ENCODE results near the gene SETDB1. TPM values are rescaled to one million over a fixed set of nuclear protein-coding genes. Genes with fewer than 3 reads are reported as not detected.

The SETDB1 gene
- total RNA-seq, 2 experiments from 2014 or later: 58.5 to 59.3 TPM

DNA sequence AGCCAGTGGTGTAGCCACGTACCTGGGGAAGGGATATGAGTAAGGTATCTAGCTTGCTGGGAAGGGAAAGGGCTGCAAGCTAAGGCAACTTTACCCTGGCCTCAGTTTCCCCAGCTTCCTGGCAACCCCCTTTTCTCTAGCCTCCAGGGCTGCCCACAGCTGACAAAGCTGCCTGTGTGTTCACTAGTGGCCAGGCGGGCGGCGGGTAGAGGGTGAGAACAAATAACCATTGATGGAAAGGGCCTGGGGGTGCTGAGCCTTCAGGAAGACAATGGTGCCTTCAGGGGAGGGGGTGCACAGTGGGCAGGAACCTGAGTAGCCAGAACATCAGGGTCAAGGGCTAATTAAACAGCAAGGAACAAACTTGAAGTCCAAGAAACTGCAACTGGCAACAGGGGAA lies 42.3 kb downstream of the SETDB1 start:
- no peak for ATAC-seq
- H3K36me3 Mint-ChIP-seq (ENCODE audit: low read depth): peaks cover 69% of the 10 kb centered on the region
- POLR2A ChIA-PET: no interaction called here
- H3K4me3 Mint-ChIP-seq: no peak overlapping the region
- DNase-seq: no peak
- H3K4me1 Mint-ChIP-seq (ENCODE audit: low read depth): peaks cover 36% of the 10 kb centered on the region
- CTCF ChIA-PET: no interaction called here
- H3K27ac Mint-ChIP-seq: peak overlapping the region; percentile 43
- H3K27me3 Mint-ChIP-seq (ENCODE audit: low read depth): no peaks in the 10 kb centered on the region
- no peaks in the 10 kb centered on the region for H3K9me3 Mint-ChIP-seq (ENCODE audit: insufficient read depth)

DNA sequence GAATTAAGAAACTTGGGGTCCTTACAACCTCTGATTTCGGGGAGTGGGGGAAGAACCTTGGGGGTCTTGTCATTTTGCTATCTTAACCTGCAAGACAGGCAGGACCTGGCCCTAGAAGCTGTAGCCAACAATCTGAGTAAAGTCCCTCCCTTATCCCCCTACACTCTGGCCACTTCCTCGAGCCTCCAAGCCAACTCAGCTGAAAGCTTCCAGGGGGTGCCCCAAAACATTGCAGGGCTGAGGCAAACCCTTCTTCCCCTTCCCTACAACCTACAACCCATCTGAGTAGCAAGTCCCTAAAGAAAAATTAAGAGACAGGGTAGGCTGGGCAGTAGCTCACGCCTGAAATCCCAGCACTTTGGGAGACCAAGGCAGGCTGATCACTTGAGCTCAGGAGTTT lies 43.5 kb downstream of the SETDB1 start:
- Mint-ChIP-seq H3K27ac (no peak overlapping the region), H3K9me3 (ENCODE audit: insufficient read depth) (no peaks in the 10 kb centered on the region), H3K27me3 (ENCODE audit: low read depth) (no peaks in the 10 kb centered on the region), H3K4me1 (ENCODE audit: low read depth) (peaks cover 38% of the 10 kb centered on the region), H3K36me3 (ENCODE audit: low read depth) (peaks cover 59% of the 10 kb centered on the region), H3K4me3 (no peak overlapping the region)
- DNase-seq (no peak), ATAC-seq (no peak)
- ChIA-PET POLR2A (interaction anchor here (0.7 to 1.1 kb wide), 3 partner anchors 9 to 131 kb away, joined by 3 to 4 read pairs (median 3); no protein-coding TSS in a partner anchor), CTCF (interaction anchor here (1.0 to 1.9 kb wide), 3 partner anchors 26 to 36 kb away, joined by 3 to 7 read pairs (median 4); no protein-coding TSS in a partner anchor)

DNA sequence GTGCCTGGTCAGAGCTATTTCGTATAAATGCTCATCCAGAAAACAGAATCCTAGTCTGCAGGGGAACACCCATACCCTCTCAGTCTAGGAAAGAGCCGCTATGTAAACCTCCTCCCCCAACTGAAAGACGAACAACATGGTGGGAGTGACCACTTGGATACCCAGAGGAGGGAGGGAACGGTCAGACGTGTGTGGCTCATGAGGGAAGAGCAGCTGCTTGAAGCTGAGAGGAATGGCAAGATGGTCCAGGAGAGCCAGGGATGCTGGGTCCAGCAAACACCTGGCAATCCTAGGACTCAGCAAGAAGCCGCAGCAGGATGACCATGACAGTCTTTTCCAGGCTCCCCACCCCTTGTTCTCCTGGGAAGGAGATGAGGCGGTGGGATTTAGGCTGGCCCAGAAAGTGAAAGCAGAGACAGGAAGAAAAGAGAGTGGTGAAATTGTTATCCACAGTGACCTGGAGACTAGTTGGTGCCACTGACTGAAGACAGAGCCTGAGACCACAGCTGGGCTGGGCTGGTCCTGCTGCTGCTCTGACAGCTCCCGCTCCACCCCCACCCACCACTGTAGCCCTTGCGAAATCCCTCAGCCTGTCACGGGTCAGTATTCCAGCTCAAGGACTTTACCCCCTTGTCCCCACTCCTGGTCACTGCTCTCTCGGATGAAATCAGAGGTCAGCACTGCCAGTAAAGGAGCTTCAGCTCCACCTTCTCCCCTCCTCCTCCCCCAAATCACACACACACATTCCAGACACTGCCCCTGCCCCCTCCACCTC lies 44.8 kb downstream of the SETDB1 start:
- H3K36me3 Mint-ChIP-seq (ENCODE audit: low read depth): peaks cover 48% of the 10 kb centered on the region
- H3K4me1 Mint-ChIP-seq (ENCODE audit: low read depth): peaks cover 45% of the 10 kb centered on the region
- peak overlapping the region; percentile 43 for H3K27ac Mint-ChIP-seq
- ATAC-seq (no peak), DNase-seq (no peak)
- no peaks in the 10 kb centered on the region for H3K27me3 Mint-ChIP-seq (ENCODE audit: low read depth)
- H3K9me3 Mint-ChIP-seq (ENCODE audit: insufficient read depth): no peaks in the 10 kb centered on the region
- POLR2A ChIA-PET: interaction anchor here (1.1 to 1.5 kb wide), 2 partner anchors 34 to 80 kb away, joined by 3 read pairs; no protein-coding TSS in a partner anchor
- CTCF ChIA-PET: interaction anchor here (1.3 to 1.9 kb wide), 3 partner anchors 9 to 37 kb away, joined by 4 to 7 read pairs (median 7); no protein-coding TSS in a partner anchor
- H3K4me3 Mint-ChIP-seq: peak overlapping the region; percentile 87

DNA sequence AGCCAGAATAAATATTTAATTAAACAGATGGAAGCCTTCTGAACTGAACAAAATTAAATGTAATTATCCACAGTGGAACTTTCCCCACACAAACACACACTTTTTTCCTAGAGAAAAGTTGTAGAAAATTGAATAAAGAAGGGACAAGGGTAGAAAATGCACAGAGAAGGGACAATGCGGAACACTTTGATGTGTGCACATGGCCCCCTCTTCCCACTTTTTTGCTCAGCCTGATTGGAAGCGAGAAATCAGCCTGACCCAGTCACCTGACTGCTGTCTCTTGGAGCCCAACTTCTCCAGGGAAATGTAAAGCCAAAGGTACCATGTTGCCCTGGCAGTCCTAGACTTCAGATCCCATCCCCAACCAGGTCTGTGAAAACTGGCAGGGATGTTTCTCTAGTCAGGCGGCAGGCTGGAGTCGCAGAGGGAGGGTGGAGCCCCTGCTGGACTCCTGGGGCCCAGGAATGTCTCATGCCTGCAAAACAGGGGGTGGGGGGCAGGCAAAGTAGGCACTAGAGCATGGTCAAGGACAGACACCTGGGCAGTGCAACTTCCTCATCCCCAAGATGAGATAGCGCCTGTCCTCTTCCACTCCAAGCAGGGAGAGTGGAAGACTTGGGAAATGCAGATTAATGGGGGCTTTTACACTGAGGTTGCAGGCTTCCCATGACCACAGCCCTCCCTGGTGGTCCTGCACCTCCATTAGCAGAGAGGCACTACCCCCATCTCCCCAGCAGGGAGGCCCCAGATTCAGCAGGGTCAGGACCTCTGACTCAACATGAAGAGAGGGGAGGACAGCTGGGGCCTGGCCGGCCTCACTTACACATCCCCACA lies 45.6 kb downstream of the SETDB1 start:
- Mint-ChIP-seq H3K36me3 (ENCODE audit: low read depth) (peaks cover 40% of the 10 kb centered on the region), H3K4me3 (peak overlapping the region; percentile 87), H3K27ac (peak overlapping the region; percentile 58), H3K9me3 (ENCODE audit: insufficient read depth) (no peaks in the 10 kb centered on the region), H3K4me1 (ENCODE audit: low read depth) (peaks cover 52% of the 10 kb centered on the region), H3K27me3 (ENCODE audit: low read depth) (no peaks in the 10 kb centered on the region)
- CTCF ChIA-PET: interaction anchor here (1.6 kb wide), 1 partner anchor 8 kb away, joined by 7 read pairs; no protein-coding TSS in a partner anchor
- ATAC-seq: no peak
- POLR2A ChIA-PET: interaction anchor here (1.5 kb wide), 1 partner anchor 34 kb away, joined by 3 read pairs; no protein-coding TSS in a partner anchor
- no peak for DNase-seq

DNA sequence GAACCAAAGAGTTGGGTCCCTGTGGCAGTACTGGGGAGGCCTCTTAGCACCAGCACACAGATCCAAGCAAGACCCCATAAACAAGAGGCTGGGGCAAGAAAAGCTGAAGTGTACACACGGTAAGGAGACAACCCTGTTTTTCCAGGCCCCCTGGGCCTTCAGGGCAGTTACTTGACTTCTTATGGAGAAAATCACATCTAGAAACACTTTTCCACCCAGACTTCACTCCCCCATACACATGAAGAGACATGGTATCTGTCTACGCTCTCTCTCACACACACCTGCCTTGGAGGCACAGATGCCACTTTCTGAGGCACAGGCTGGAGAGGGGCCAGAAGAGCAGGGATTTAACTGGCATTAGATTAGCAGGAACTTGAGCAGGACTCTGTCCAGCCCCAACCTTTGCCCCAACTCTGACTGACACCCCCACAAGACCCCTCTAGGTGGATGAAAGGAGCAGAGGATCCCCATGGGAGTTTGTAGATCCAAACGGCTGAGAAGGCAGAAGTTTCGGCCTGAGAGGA lies 46.3 kb downstream of the SETDB1 start:
- Mint-ChIP-seq H3K27me3 (ENCODE audit: low read depth) (no peaks in the 10 kb centered on the region), H3K4me3 (peak overlapping the region; percentile 87), H3K4me1 (ENCODE audit: low read depth) (peaks cover 59% of the 10 kb centered on the region), H3K27ac (peak overlapping the region; percentile 85), H3K36me3 (ENCODE audit: low read depth) (peaks cover 34% of the 10 kb centered on the region), H3K9me3 (ENCODE audit: insufficient read depth) (no peaks in the 10 kb centered on the region)
- CTCF ChIA-PET: interaction anchor here (1.7 kb wide), 1 partner anchor 24 kb away, joined by 9 read pairs; no protein-coding TSS in a partner anchor
- POLR2A ChIA-PET: no interaction called here
- DNase-seq (no peak), ATAC-seq (no peak)

DNA sequence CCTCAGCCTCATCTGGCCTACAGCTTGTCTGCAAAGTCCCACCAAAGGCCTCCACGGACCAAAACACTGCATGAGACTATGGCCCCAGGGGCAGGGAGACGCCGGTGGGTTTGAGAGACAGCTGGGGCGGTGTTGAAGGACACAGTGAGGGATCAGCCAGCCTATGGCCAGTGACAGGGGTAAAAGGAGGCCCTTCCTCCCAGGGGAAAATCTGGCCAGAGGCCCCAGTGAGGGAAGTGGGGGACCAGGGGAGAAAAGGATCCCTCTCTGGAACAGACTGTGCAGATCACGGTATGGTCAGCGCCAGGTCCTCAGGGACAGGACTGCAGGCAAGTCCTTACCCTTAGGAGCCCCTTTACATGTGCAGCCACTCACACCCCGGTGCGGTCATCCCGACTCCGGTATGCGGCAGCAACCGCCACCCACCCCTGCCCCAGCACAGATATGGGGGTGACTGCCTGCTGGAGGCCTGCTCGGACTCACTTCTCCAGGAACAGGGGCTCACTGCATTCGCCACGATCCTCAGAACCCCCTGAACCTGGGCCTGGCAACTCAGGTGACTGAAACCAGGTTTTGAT lies 47.2 kb downstream of the SETDB1 start:
- H3K4me3 Mint-ChIP-seq: peak overlapping the region; percentile 87
- peak overlapping the region; percentile 85 for H3K27ac Mint-ChIP-seq
- DNase-seq (peak; percentile 37), ATAC-seq (peak; percentile 8)
- no peaks in the 10 kb centered on the region for H3K27me3 Mint-ChIP-seq (ENCODE audit: low read depth)
- H3K36me3 Mint-ChIP-seq (ENCODE audit: low read depth): peaks cover 26% of the 10 kb centered on the region
- ChIA-PET POLR2A (interaction anchor here (0.8 to 1.4 kb wide), 9 partner anchors 8 to 409 kb away, joined by 3 to 9 read pairs (median 4); partner anchors contain the start of gene CTSS), CTCF (interaction anchor here (0.6 to 1.7 kb wide), 7 partner anchors 8 to 183 kb away, joined by 3 to 9 read pairs (median 5); partner anchors contain the start of genes MINDY1, SETDB1 and TNFAIP8L2)
- no peaks in the 10 kb centered on the region for H3K9me3 Mint-ChIP-seq (ENCODE audit: insufficient read depth)
- H3K4me1 Mint-ChIP-seq (ENCODE audit: low read depth): peaks cover 64% of the 10 kb centered on the region

DNA sequence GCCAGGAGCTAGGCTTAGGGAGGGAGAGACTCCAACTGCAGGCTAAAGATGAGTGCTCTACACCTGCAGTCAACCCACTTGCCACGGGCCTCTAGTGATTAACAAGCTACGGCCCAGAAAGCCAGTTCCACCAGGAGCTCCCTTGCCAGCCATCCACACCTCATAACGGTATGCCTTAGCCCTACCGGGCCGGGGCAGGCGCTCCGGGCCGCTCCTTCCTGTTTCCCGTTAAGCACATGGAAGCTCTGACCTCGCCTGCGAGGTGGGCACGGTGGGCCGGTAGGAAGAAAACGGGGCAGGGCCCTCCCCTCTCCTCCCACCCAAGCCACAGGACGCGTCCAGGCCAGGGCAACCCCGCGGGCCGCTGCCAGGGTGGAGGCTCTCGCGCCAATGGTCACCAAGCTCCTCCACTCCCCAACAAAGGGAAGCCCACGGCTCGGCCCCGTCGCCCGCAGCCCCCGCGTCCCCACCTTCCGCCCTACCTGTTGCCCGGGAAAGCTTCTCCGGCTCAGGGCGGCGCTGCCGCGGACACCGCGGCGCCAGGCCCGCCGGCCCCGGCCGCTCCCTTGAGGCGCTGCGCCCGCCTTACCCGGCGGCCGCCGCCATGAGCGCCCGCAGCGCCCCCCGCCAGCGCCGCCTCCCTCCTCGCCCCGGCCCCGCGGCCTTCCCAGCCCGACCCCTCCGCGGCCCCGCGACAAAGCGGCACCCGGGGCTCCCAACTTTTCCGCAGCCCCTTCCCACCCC lies 47.8 kb downstream of the SETDB1 start:
- CTCF ChIA-PET: interaction anchor here (0.6 to 1.7 kb wide), 7 partner anchors 9 to 183 kb away, joined by 3 to 9 read pairs (median 5); partner anchors contain the start of genes MINDY1, SETDB1 and TNFAIP8L2

DNA sequence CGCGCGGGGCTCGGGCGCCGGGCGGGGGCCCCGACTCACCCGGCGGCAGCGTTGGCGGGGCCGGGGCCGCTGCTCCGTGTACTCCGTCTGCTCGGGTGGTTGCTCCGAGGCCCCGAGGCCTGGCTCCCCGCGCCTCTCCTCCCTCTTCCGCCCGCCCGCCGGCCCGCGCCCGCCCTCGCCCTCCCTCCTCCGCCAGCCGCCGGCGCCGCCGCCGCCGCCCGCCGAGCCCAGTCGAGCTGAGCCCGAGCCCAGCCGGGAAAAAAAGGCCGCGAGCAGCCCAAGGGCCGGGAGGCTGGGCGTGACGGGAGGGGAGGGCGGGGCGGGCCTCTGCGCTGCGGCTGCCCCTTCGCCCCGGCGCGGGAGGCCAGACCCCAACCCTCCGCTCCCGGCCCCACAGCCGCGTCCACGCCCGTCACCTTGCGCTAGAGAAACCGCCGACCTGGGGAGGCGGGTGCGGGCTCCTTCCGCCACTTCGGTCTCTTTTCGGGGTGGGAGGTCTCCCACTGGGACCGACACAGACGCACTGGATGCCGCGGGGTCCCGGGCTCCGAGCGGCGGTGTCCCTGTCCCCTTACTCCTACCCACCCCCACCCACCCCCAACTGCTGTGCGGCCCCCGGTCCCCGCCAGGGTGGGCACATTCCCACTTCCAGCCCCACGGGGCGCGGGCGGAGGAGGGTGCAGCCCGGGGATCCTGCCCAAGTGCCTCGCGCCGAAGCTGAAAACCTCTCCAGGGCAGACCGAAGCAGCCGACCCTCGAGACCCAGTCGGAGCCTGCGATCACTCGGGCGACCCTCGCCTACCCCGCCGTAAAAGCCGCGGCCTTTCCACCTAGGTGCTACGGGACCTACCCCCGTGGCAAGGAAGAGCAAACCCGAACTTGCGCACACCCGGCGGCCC lies 48.7 kb downstream of the SETDB1 start, which contains the start of gene CERS2:
Gene CERS2, minus strand, starts transcription at position 256 of the 899 bp plus-strand sequence. CDS start 5,745 bp downstream, outside the sequence.
- ChIA-PET POLR2A (interaction anchor here (1.0 to 1.4 kb wide), 3 partner anchors 9 to 31 kb away, joined by 3 to 9 read pairs (median 5); no protein-coding TSS in a partner anchor), CTCF (interaction anchor here (1.4 to 3.3 kb wide), 2 partner anchors 12 to 53 kb away, joined by 5 to 10 read pairs; no protein-coding TSS in a partner anchor)
- Mint-ChIP-seq H3K36me3 (ENCODE audit: low read depth) (peaks cover 21% of the 10 kb centered on the region), H3K27me3 (ENCODE audit: low read depth) (no peaks in the 10 kb centered on the region), H3K4me3 (peak within 1 kb of the TSS; percentile 87), H3K4me1 (ENCODE audit: low read depth) (peaks cover 75% of the 10 kb centered on the region), H3K9me3 (ENCODE audit: insufficient read depth) (no peaks in the 10 kb centered on the region), H3K27ac (peak within 1 kb of the TSS; percentile 88)
- ATAC-seq (peak; percentile 65), DNase-seq (peak; percentile 78)

More for the DNA sequence above, 47.8 kb downstream of the SETDB1 start:
- POLR2A ChIA-PET: interaction anchor here (0.8 to 1.4 kb wide), 9 partner anchors 8 to 410 kb away, joined by 3 to 9 read pairs (median 4); partner anchors contain the start of gene CTSS
- peaks cover 70% of the 10 kb centered on the region for H3K4me1 Mint-ChIP-seq (ENCODE audit: low read depth)
- no peaks in the 10 kb centered on the region for H3K27me3 Mint-ChIP-seq (ENCODE audit: low read depth)
- peak overlapping the region; percentile 85 for H3K27ac Mint-ChIP-seq
- H3K4me3 Mint-ChIP-seq: peak overlapping the region; percentile 87
- ATAC-seq: peak; percentile 54
- no peaks in the 10 kb centered on the region for H3K9me3 Mint-ChIP-seq (ENCODE audit: insufficient read depth)
- DNase-seq: peak; percentile 58
- peaks cover 21% of the 10 kb centered on the region for H3K36me3 Mint-ChIP-seq (ENCODE audit: low read depth)

DNA sequence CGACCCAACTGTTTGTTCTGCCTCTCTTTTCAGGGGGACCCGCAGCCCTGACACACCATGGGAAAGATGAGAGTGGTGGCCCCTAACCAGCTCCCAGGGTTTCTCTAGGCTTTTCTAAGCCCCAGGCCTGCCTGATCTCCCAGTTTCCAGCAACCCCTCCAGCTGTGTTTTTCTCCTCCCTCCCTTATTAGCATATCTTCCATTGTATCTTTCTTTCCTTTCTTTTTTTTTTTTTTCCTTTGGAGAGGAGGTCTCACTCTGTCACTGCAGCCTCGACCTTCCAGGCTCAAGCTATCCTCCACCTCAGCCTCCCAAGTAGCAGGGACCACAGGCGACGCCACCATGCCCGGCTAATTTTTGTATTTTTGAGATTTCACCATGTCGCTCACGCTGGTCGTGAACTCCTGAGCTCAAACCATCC lies 50.2 kb downstream of the SETDB1 start:
- H3K9me3 Mint-ChIP-seq (ENCODE audit: insufficient read depth): no peaks in the 10 kb centered on the region
- H3K36me3 Mint-ChIP-seq (ENCODE audit: low read depth): peaks cover 19% of the 10 kb centered on the region
- POLR2A ChIA-PET: interaction anchor here (0.6 to 1.3 kb wide), 3 partner anchors 71 to 426 kb away, joined by 4 read pairs; partner anchors contain the start of genes C1orf56 and ENSA
- no peak for ATAC-seq
- H3K4me1 Mint-ChIP-seq (ENCODE audit: low read depth): peaks cover 64% of the 10 kb centered on the region
- H3K4me3 Mint-ChIP-seq: peak overlapping the region; percentile 67
- H3K27me3 Mint-ChIP-seq (ENCODE audit: low read depth): no peaks in the 10 kb centered on the region
- DNase-seq: no peak
- peak overlapping the region; percentile 50 for H3K27ac Mint-ChIP-seq
- CTCF ChIA-PET: interaction anchor here (1.0 to 3.3 kb wide), 5 partner anchors 10 to 360 kb away, joined by 3 to 10 read pairs (median 4); partner anchors contain the start of gene MINDY1

Measured in activated CD8-positive, alpha-beta T cell treated with anti-CD3 and anti-CD28 coated beads, Interleukin-2, amount 10 ng/mL, durations not matched to agents 7 days and 5 days (primary cell).